Gastrocnemius medialis (tissue), 4 donors: Measurements from ENCODE around the gene PRICKLE3. TPM values are rescaled to one million over a fixed set of nuclear protein-coding genes. Genes with fewer than 3 reads are reported as not detected.
"Not testable (repeated sequence)": the region's sequence is repeated elsewhere in the genome, so short reads cannot be mapped to it uniquely, and the experiment has no call there.

Source experiments
- ATAC-seq, 2 donors: fragments of 150-250 bp; one replicate each; pipeline ENCODE4 v1.9.1; 2016
- DNase-seq, 2 donors: peaks; one replicate each; pipeline ENCODE4 v3.0.0-alpha.2; 2019
- H3K27ac ChIP-seq, 4 donors: fragments of 200-600 bp; sonication (generic); 1 replicate in 1 of 4; 2 replicates in 3 of 4; pipeline ENCODE4 v1.5.1; 2016 to 2018; ENCODE audit warnings: mild to moderate bottlenecking in 2 of 4, moderate library complexity in 1 of 4
- H3K27me3 ChIP-seq, 3 donors: fragments of 200-600 bp; sonication (generic) in 2 of 3; 1 replicate in 1 of 3; 2 replicates in 2 of 3; pipeline versions ENCODE4 v1.5.1 to v1.6.0; 2016 to 2019; ENCODE audit warnings: mild to moderate bottlenecking in 1 of 3, moderate library complexity in 1 of 3
- H3K36me3 ChIP-seq, 2 donors: fragments of 200-600 bp; sonication (generic) in 1 of 2; one replicate each; pipeline ENCODE4 v1.5.1; 2017 to 2018
- H3K4me1 ChIP-seq, 2 donors: fragments of 200-600 bp; sonication (generic) in 1 of 2; one replicate each; pipeline ENCODE4 v1.5.1; 2016 to 2017; ENCODE audit warnings: mild to moderate bottlenecking in 2 of 2
- H3K4me3 ChIP-seq, 4 donors: fragments of 200-600 bp; sonication (generic) in 3 of 4; 1 replicate in 1 of 4; 2 replicates in 3 of 4; pipeline ENCODE4 v1.5.1; 2016 to 2019; ENCODE audit warnings: mild to moderate bottlenecking in 2 of 4
- H3K9me3 ChIP-seq, 3 donors: fragments of 200-600 bp; sonication (generic) in 2 of 3; 1 replicate in 1 of 3; 2 replicates in 2 of 3; pipeline ENCODE4 v1.5.1; 2016 to 2019
- POLR2A ChIP-seq, 2 donors: fragments of 450-650 bp; IDR thresholded peaks; one replicate each; pipeline ENCODE4 v1.6.1; 2017; ENCODE audit warnings: antibody characterized with exemption in 2 of 2, mild to moderate bottlenecking in 2 of 2, moderate library complexity in 2 of 2
- in situ Hi-C, 4 donors: fragments of 200-750 bp; cut with MboI; loops; one replicate each; pipeline versions ENCODE4 v1.15.0 to v1.8.0; 2017; ENCODE audit warnings: low sequenced_read_pairs in 4 of 4
- intact Hi-C: fragments of 100-400 bp; cut with DNase I; formaldehyde crosslinking; loops from one replicate; pipeline ENCODE4 v1.15.1; 2023; ENCODE audit warnings: low total_unique reads
- total RNA-seq, 4 donors: library from RNA; depleted of rRNA; stranded (reverse); fragments of >200 nt; gene quantifications; one replicate each; pipeline versions ENCODE4 v1.1.0 to v1.2.3, GENCODE V29; 2016
- TF ChIP-seq, protein P1 (sequence below), 5 experiments: fragments of 450-650 bp in 3 of 5; fragments of 200-600 bp in 2 of 5; sonication (generic) in 2 of 5; IDR thresholded peaks in 4 of 5; conservative IDR thresholded peaks in 1 of 5; 1 replicate in 4 of 5; 2 replicates in 1 of 5; pipeline ENCODE4 v1.5.1; 2016 to 2019; ENCODE audit warnings: antibody characterized with exemption in 5 of 5, mild to moderate bottlenecking in 3 of 5, moderate library complexity in 3 of 5

The PRICKLE3 gene
- total RNA-seq, 4 donors from 2014 or later = 9.1 to 33.1 (median 21.3) TPM

- DNase-seq (no peak), ATAC-seq (no peak)
- Histone ChIP-seq H3K9me3 (no peaks in the 10 kb centered on the region), H3K27me3 (no peaks in the 10 kb centered on the region), H3K4me3 (no peak overlapping the region), H3K27ac (no peak overlapping the region), H3K4me1 (peaks cover 0 to 4% of the 10 kb centered on the region in 2 donors), H3K36me3 (no peaks in the 10 kb centered on the region)
- TF ChIP-seq POLR2A (IDR thresholded peaks at IDR 0.05) = no peak
- TF ChIP-seq, protein P1, sequence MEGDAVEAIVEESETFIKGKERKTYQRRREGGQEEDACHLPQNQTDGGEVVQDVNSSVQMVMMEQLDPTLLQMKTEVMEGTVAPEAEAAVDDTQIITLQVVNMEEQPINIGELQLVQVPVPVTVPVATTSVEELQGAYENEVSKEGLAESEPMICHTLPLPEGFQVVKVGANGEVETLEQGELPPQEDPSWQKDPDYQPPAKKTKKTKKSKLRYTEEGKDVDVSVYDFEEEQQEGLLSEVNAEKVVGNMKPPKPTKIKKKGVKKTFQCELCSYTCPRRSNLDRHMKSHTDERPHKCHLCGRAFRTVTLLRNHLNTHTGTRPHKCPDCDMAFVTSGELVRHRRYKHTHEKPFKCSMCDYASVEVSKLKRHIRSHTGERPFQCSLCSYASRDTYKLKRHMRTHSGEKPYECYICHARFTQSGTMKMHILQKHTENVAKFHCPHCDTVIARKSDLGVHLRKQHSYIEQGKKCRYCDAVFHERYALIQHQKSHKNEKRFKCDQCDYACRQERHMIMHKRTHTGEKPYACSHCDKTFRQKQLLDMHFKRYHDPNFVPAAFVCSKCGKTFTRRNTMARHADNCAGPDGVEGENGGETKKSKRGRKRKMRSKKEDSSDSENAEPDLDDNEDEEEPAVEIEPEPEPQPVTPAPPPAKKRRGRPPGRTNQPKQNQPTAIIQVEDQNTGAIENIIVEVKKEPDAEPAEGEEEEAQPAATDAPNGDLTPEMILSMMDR (IDR thresholded peaks at IDR 0.05 in 4 of 5, conservative IDR thresholded peaks at IDR 0.05 in 1 of 5) = no peak
- in situ Hi-C loops = no loop called here
- intact Hi-C loops = no loop called here
Measured at GRCh38 chrX:49157194-49157593, 29.0 kb downstream of the PRICKLE3 start.

GRCh38 chrX:49155900-49156837 lies 30.0 kb downstream of the PRICKLE3 start:
- H3K27me3 ChIP-seq = no peaks in the 10 kb centered on the region
- TF ChIP-seq, protein P1 (IDR thresholded peaks at IDR 0.05 in 4 of 5, conservative IDR thresholded peaks at IDR 0.05 in 1 of 5) = peak; percentile 57 to 85 (median 82)
- TF ChIP-seq POLR2A (IDR thresholded peaks at IDR 0.05) = peak; percentile 36 to 47
- ATAC-seq (peak; percentile 84 to 92), DNase-seq (peak; percentile 72 to 86)
- in situ Hi-C loops (no loop called here), intact Hi-C loops (loop anchor here (1.0 to 2.0 kb wide), 2 partner anchors 30 to 31 kb away; partner anchors contain the start of gene PRICKLE3)
- no peaks in the 10 kb centered on the region for H3K36me3 ChIP-seq
- H3K9me3 ChIP-seq = no peaks in the 10 kb centered on the region
- H3K27ac ChIP-seq = peak overlapping the region; percentile 89 to 96 (median 94)
- peak overlapping the region; percentile 60 to 69 (median 66) for H3K4me3 ChIP-seq
- peaks cover 0 to 4% of the 10 kb centered on the region in 2 donors for H3K4me1 ChIP-seq

GRCh38 chrX:49155243-49155899 lies 30.8 kb downstream of the PRICKLE3 start:
- Histone ChIP-seq H3K27me3 (no peaks in the 10 kb centered on the region), H3K36me3 (no peaks in the 10 kb centered on the region), H3K4me3 (peak overlapping the region; percentile 60 to 69 (median 66)), H3K4me1 (peaks cover 0 to 4% of the 10 kb centered on the region in 2 donors), H3K9me3 (no peaks in the 10 kb centered on the region), H3K27ac (peak overlapping the region; percentile 89 to 96 (median 94))
- intact Hi-C loops (loop anchor here (2.0 kb wide), 1 partner anchor 31 kb away; no protein-coding TSS in a partner anchor), in situ Hi-C loops (no loop called here)
- peak; percentile 39 to 67 for ATAC-seq
- no peak for TF ChIP-seq POLR2A (IDR thresholded peaks at IDR 0.05)
- TF ChIP-seq, protein P1 (IDR thresholded peaks at IDR 0.05 in 4 of 5, conservative IDR thresholded peaks at IDR 0.05 in 1 of 5) = no peak
- DNase-seq = no peak

DNA sequence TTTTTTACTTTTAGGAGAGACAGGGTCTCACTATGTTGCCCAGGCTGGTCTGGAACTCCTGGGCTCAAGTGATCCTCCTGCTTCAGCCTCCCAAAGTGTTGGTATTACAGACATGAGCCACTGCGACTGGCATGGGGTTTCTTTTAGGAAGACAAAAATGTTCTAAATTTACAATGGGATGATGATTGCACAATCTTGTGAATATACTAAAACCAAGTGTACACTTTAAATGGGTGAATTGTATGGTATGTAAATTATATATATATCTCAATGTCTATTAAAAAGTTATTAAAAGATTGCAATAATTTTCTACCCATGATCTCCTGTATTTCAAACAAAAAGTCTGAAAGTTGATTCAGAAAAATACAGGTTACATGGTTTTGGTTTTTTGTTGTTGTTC lies 32.7 kb downstream of the PRICKLE3 start:
- no peaks in the 10 kb centered on the region for H3K36me3 ChIP-seq
- in situ Hi-C loops (no loop called here), intact Hi-C loops (no loop called here)
- no peak overlapping the region for H3K4me3 ChIP-seq
- no peaks in the 10 kb centered on the region for H3K9me3 ChIP-seq
- ATAC-seq = no peak
- TF ChIP-seq, protein P1 (IDR thresholded peaks at IDR 0.05 in 4 of 5, conservative IDR thresholded peaks at IDR 0.05 in 1 of 5) = no peak
- no peak for TF ChIP-seq POLR2A (IDR thresholded peaks at IDR 0.05)
- no peak for DNase-seq
- H3K27me3 ChIP-seq = no peaks in the 10 kb centered on the region
- H3K4me1 ChIP-seq = peaks cover 0 to 4% of the 10 kb centered on the region in 2 donors
- no peak overlapping the region for H3K27ac ChIP-seq

- ATAC-seq, H3K9me3 ChIP-seq, in situ Hi-C loops, H3K4me3 ChIP-seq, H3K36me3 ChIP-seq, H3K4me1 ChIP-seq, H3K27ac ChIP-seq, H3K27me3 ChIP-seq, DNase-seq: not testable (repeated sequence)
- intact Hi-C loops = loop anchor here (2.0 kb wide), 1 partner anchor 64 kb away; no protein-coding TSS in a partner anchor
Measured at GRCh38 chrX:49149291-49149690, 36.9 kb downstream of the PRICKLE3 start.

GRCh38 chrX:49148390-49149100 lies 37.6 kb downstream of the PRICKLE3 start:
- intact Hi-C loops = loop anchor here (2.0 kb wide), 1 partner anchor 64 kb away; no protein-coding TSS in a partner anchor
- DNase-seq, H3K36me3 ChIP-seq, ATAC-seq, H3K27me3 ChIP-seq, in situ Hi-C loops, H3K4me3 ChIP-seq, H3K4me1 ChIP-seq, H3K9me3 ChIP-seq, H3K27ac ChIP-seq: not testable (repeated sequence)
